ENCODE results near the gene DLX6.

DLX6 gene

DNA sequence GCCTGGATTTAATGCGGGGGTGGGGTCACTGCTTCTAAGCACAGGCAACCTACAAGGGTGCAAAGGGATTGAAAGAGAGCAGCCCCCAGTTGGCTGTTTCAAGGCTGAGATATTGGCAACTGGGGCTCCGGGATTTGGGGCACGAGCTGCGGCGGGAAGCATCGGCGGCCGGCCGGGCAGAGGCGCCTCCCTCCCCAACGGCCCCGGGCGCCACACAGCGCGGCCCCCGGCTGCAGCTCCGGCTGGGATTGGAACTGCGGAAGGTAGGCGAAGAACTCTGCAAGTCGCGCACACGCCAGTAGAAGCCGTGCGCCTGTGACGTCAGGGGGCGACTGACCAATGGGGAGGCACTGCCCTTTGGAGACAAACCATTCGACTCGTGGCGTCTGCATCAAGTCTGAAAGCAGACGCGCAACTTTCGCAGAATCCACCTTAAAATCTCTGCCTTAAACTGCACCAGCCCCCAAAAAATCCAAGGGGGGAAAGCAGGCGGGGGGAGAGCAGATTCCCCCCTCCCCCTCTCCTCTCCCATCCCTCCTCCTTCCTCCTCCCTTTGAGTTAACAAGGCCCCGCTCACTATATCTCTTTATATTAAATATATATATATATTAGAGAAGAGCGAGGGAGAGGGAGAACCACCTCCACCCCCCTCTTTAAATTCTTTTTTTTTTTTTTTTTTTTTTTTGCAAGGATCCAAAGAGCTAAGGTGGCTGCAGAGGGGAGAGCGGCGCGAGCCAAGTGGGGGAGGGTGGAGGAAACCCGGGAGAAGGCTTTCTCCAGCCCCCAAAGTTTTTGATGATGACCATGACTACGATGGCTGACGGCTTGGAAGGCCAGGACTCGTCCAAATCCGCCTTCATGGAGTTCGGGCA is at the start of gene DLX6:
Gene DLX6, plus strand, starts transcription at position 371 of the 872 bp plus-strand sequence. Its CDS starts 425 bp downstream, at position 796.
- H3K4me3 ChIP-seq (ENCODE audit: low read depth, low read length), result peak within 1 kb of the TSS; percentile 34

GRCh38 chr7:96959135-96959534 is 46.2 kb upstream of the DLX6 start:
- H3K4me3 ChIP-seq (ENCODE audit: low read depth, low read length), result no peak overlapping the region

GRCh38 chr7:96962221-96962885 is 43.0 kb upstream of the DLX6 start:
- no peak overlapping the region for H3K4me3 ChIP-seq (ENCODE audit: low read depth, low read length)

DNA sequence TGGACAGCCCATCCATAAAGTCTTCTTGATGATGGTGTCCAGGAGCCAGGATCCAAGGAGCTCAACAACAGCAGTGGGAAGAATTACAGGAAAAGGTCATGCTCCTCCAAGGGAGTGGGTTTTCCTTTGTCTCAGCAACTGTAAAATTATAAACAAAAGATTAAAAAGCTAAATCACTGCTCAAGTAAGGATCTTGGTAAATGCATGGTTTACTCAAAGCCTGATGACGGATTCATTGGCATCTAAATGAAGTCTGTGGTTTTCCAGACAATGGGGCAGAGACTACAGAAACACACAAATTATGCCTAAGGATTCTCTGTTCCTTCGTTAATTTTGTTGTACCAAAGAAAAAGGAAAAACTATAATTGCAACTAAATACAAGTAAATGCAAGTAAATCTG is 36.4 kb upstream of the DLX6 start:
- no peak overlapping the region for H3K4me3 ChIP-seq (ENCODE audit: low read depth, low read length)

DNA sequence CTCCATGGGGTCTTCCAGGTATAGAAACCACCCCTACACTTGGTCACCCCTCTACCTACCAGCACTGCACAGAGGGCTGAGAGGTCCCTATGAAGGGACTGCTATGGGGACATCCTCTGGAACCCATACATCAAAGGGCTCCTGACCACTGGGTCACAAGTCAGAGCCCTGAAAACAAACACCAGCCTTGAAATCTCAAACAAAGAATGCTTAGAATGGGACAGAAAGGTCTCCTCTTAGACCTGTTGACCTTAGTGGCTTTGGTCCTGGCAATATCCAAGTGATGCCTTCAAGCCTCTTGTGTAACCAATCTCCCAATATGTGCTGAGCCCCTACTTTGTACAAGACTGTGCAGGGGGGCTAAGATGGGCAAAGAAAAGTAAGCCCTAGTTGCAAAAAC is 34.6 kb upstream of the DLX6 start:
- H3K4me3 ChIP-seq (ENCODE audit: low read depth, low read length), result no peak overlapping the region

- H3K4me3 ChIP-seq (ENCODE audit: low read depth, low read length), result no peak overlapping the region
Measured at GRCh38 chr7:96973986-96974385, 31.4 kb upstream of the DLX6 start.

DNA sequence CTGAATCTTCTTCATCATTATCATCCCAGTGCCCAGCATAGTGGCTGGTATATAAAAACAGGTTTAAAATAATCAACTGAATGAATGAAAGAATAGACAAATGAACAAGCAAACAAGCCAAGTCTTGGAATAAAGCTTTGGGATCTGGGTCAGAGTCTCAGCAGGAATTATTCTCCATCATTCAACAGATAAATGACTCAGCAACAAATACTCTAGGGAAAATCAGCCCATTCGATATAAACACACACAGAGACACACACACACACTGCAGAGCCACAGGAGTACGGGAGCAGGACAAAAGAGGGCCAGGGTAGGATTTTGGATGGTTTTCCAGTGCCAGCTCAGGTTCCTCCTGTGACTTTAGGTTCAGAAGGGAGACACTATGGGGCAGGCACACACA is 29.2 kb upstream of the DLX6 start:
- H3K4me3 ChIP-seq (ENCODE audit: low read depth, low read length), result no peak overlapping the region

GRCh38 chr7:96977445-96977844 is 27.9 kb upstream of the DLX6 start:
- H3K4me3 ChIP-seq (ENCODE audit: low read depth, low read length), result no peak overlapping the region

- H3K4me3 ChIP-seq (ENCODE audit: low read depth, low read length), result no peak overlapping the region
Measured at GRCh38 chr7:96979551-96980276, 25.6 kb upstream of the DLX6 start.

DNA sequence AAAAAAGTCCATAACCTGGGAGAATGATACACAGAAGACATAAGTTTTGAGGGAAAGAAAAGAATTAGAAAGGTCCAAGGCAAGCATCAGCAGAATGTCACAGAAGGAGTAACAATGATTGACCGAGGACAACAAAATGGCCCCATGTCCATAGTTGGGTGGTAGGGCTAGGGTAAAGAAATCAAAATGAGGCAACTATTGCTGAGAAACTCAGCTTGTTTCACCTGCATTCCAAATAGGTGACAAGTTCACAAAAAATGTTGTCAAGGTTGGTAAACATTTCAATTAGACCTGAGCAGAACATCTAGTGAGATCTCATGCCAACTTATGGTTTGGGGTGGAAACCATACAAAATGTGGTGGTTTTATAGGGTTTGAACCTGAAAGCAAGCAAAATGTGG is 22.8 kb upstream of the DLX6 start:
- H3K4me3 ChIP-seq (ENCODE audit: low read depth, low read length), result no peak overlapping the region

GRCh38 chr7:96985992-96986391 is 19.4 kb upstream of the DLX6 start:
- no peak overlapping the region for H3K4me3 ChIP-seq (ENCODE audit: low read depth, low read length)

- H3K4me3 ChIP-seq (ENCODE audit: low read depth, low read length), result no peak overlapping the region
Measured at GRCh38 chr7:96986901-96987300, 18.5 kb upstream of the DLX6 start.

- no peak overlapping the region for H3K4me3 ChIP-seq (ENCODE audit: low read depth, low read length)
Measured at GRCh38 chr7:96987719-96988118, 17.6 kb upstream of the DLX6 start.

DNA sequence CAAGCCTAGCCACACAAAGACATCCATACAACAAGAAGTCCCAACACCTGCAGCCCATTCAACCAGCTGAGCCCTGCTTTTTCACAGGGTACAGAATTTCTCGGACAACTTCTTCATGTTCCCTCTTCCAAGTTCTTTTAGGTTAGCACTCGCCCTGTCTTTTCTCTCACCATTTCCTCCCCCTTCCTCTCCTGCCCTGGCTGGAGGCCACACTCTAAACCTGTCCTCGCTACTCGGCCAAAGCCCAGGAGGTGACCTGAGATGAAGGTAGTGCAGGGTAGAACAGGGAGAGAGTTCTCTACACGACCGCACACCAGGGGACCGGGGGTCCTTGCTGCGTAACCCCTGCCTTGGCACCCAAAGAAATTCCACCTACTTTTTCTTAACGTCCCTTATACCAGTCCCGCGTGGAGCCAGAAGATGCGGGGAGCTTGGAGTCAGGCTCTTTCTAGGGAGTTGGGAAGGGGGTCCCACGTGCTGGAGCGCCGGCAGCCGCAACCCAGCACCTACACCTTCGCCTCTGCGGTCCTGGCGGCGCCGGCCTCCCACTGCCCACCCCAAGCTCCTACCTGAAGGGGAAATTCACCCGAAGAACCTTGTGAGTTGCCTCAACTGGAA is 16.0 kb upstream of the DLX6 start:
- H3K4me3 ChIP-seq (ENCODE audit: low read depth, low read length), result no peak overlapping the region

- no peak overlapping the region for H3K4me3 ChIP-seq (ENCODE audit: low read depth, low read length)
Measured at GRCh38 chr7:96989859-96990317, 15.5 kb upstream of the DLX6 start.

- H3K4me3 ChIP-seq (ENCODE audit: low read depth, low read length), result no peak overlapping the region
Measured at GRCh38 chr7:96991546-96992191, 13.7 kb upstream of the DLX6 start.

GRCh38 chr7:96992192-96993005 is 13.0 kb upstream of the DLX6 start:
- no peak overlapping the region for H3K4me3 ChIP-seq (ENCODE audit: low read depth, low read length)

GRCh38 chr7:96993094-96993865 is 12.1 kb upstream of the DLX6 start:
- no peak overlapping the region for H3K4me3 ChIP-seq (ENCODE audit: low read depth, low read length)

DNA sequence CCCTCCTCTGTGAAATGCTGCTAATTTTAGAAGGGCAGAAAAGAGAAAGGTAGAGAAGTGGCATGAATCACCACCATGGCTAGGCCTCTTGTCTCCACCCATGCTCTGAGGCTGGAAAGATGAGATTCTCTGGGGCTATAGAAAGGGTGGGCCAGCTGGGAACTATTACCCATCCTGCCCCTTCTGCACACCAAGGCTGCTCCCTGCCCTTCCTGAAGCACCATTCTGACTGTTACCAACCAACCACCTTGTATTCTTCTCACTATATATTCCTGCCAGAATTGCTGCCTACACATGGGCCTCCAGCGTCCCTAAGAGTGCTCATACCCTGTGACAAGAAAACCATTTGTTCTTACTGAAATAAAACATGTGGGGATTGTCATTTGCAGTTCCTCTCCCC is 11.4 kb upstream of the DLX6 start:
- no peak overlapping the region for H3K4me3 ChIP-seq (ENCODE audit: low read depth, low read length)

All from iPS-11a (cell line).